Stimulated activated CD8-positive, alpha-beta memory T cell treated with anti-CD3 and anti-CD28 coated beads, Interleukin-12 subunit alpha, Interleukin-12 subunit beta, amount 100 ng/mL, for 4 hours (primary cell): Measurements from ENCODE around the gene INPP4B.

Experiments used
- DNase-seq: peaks from one replicate; pipeline ENCODE4 v3.0.0-alpha.2; 2020; ENCODE audit warnings: low read depth

INPP4B gene

GRCh38 chr4:142372530-142373260 is 473.4 kb downstream of the INPP4B start:
- no peak for DNase-seq

DNA sequence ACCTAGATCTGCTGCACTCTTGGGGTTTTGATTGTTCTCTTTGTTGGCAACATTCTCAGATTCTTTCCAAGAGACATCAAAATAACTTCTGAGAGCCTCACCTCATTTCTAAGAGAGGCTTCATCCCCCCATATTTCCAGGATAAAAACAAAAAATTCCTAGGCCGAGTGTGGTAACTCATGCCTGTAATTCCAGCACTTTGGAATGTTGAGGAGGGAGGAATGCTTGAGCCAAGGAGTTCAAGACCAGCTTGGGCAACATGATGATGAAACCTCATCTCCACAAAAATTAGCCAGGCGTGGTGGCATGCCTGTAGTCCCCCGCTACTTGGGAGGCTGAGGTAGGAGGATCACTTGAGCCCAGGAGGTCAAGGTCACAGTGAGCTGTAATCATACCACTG is 477.0 kb downstream of the INPP4B start:
- no peak for DNase-seq

DNA sequence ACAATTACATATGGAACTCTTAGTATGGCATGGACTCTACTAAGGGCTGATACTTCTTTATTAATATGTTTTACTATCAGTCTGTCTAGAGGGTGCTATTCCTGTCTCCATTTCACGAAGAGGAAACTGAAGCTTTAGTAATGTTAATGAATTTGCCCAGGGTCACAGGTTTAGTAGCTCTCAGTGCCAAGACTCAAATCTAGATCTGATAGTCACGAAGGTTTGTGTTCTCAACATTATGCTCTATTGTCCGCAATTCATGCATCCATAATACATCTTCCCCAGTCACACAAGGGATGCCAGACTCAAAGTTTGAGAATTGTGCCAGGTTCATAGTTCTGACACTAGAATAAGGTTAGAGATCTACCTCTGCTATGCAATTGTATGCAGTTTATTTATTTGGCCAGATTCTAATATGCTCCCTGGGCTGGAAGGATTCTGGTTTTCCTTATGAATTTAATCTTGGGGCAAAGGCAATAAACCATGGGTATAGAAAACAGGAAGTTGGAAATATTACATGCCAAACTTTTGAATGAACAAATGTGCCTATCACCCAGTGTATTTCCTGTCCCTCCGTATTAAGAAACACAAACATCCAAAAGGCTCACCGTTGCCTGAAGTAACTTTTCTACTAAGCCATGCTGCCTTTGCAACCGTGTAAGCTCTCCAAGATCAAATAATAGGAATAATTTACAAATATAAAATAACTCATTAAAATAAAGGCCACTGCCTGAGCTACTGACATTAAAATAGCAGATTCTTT is 478.5 kb downstream of the INPP4B start:
- no peak for DNase-seq

DNA sequence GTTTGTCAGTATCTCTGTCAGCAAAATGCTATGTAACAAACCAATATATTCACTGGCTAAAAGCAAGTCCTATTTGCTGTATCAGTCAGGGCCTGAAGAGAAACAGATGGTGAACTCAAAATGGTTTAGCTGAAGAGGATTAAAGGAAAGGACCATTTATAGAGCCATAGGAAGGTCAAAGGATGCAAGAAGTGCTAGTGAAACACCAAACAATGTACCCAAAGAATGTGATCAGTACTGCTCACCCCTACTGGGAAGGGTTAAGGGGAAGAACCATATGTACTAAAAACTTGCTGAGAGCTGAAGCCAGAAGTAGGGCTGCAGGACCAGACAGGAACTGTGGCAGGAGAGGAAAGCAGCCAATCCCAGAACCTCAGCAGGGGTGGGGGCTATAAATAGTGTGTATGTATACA is 479.3 kb downstream of the INPP4B start:
- DNase-seq: no peak

GRCh38 chr4:142365391-142365790 is 480.7 kb downstream of the INPP4B start:
- no peak for DNase-seq

DNA sequence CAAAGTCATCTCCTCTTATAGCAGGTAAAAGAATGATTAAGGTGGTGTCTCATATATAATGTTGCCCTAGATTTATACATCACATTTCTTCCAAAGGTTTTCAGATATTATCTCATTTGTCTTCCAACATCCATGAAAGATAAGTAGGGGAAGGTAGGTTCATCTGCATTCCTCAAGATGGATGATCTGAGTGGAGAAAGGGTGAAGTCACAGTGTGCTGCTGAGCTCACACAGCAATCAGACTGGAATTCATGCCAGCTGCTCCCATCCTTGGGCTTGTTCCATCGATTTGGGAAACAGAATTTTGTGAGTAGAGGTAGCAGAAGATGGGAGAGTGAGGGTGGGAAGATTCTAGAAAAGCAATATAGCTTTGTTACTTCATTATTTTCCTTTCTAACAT is 482.4 kb downstream of the INPP4B start:
- DNase-seq: no peak

DNA sequence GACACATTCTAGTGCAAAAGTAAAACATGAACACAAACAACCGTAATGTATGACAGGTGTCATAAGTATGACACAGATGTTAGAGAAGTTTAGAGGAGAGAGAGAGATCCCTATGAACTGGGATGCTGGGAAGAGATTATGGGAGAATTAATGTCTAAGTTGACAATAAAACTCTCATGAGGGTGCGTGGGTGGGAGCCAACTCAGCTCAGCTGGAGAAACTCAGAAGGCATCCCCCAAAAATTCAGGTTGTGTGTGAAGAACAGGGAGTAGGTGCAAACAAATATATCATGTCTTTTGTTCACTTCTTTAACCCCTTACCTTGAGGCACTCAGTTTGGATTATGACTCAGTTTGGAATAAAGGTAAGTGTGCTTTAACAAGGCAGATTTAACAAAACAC is 484.1 kb downstream of the INPP4B start:
- DNase-seq: no peak

- no peak for DNase-seq
Measured at GRCh38 chr4:142360657-142361056, 485.4 kb downstream of the INPP4B start.

DNA sequence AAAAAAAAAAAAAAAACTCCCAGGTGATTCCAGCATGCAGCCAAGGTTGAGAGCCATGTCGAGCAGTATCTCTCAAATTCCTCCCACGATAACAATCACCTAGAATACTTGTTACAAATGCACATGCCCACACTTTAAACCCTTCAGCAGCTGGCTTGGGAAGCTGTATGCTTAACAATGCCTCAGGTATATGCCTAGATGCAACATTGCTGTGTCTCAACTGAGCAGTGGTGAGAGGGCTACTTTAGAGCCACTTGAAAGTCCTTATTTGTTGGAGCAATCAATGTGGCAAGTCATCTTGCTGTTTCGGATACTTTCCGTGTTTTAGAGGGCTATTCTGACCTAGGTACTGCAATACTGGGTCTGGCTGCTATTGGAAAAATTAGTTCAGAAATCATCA is 487.4 kb downstream of the INPP4B start:
- DNase-seq: no peak

DNA sequence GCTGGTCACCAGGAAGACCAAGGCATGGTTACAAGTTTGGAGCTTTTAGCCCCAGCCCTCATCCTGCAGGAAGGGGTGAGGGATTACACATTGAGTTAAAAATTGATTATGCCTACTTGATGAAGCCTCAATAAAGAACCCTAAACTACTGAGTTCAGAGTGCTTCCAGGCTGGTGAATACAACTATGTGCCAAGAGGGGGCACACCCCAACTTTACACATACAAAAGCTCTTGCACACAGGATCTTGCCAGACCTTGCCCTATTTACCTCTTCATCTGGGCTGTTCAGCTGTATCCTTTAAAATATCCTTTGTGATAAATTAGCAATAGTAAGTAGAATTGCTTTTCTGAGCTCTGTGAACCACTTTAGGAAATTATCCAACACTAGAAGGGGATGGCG is 489.3 kb downstream of the INPP4B start:
- DNase-seq: no peak

GRCh38 chr4:142356118-142356759 is 489.9 kb downstream of the INPP4B start:
- no peak for DNase-seq

DNA sequence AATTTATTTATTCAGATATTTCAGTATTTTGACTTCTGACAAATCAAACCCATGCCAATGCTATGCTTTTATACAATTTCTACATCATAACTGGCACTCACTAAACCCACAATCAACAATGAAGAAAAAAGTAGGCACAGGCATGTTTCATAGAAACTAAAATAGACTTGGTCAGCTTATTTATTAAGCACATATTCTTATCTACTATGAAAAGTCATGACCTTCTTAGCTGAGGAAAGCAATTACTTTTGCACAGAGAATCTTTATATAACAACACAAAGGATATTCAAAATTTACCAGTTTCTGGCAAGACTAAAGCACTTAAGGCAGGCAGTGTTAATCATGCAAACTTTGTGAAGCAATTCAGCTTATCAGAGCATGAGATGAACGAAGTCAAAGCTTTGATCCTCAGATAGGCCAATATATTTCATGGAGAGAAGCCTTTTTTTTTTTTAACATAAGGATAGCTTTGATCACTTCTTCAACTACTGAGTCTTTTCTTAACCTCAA is 490.6 kb downstream of the INPP4B start:
- no peak for DNase-seq

DNA sequence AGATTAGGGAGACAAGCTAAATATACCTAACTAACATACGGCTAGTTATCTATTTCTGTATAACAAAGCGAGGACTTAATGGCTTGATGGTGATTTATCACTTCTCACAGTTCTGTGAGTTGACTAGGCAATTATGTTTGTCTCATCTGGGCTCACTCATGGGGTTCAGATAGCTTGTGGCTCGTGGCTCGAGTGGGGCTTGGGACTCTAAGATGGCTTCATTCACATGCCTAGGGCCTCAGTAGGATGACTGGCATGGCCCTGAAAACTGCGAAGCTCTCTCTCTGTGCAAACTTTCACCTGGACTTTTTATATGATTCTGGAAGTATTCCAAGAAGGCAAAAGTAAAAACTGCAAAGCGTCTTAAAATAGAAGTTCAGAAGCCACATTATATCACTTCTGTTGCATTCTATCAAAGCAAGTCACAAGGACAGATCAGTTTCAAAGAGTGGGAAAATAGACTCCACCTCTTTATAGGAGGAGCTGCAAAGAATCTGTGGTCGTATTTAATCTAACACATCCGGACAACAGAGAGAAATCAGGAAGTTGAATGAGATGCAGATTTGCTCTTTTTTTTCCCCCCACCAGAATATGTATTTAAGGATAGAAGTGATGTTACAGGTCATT is 491.2 kb downstream of the INPP4B start:
- no peak for DNase-seq

GRCh38 chr4:142354041-142354440 is 492.1 kb downstream of the INPP4B start:
- no peak for DNase-seq

DNA sequence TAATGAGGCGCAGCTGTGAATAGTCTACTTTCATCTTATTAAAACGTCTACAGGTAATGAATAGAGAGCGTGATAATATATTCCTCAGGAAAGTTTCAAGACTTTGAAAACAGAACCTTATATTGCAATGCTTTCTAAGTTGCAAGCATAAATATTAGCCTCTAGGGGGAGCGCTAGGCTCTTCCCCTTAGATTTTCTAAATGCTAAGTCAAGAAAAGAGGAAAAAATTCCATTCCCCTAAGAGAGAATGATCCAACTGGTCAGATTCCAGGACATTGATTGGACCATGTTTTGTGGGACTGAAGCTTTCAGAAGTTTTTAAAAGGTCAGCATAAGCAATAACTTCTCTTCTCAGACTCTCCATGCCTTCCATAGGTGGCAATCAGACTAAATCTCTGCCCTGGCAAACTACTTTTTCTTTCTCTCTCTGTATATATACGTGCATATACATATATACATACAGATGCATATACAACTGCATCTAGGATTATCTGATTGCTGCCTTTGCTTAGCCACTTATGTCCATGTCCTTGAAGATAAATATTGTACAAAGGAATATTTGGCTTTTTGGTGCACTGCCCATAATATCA is 492.9 kb downstream of the INPP4B start:
- DNase-seq: no peak

GRCh38 chr4:142352712-142353111 is 493.4 kb downstream of the INPP4B start:
- DNase-seq: no peak

DNA sequence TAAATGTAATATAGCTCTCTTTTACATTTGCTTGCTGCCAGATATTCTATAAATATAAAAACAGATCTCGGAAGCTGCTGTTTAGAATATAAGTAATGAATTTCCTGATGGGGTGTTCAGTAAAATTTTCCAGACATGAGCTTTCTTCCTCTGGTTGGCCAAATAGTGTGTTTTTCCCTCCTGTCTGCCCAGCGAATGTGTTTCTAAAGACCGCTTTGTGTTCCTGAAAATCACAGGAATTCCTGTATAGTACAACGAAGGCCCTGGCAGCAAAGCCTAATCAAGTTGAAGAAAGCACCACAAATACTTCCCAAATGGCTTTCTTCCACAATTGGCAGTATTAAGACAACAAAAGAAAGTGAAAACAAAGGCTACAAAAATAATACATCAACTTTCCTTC is 494.1 kb downstream of the INPP4B start:
- no peak for DNase-seq

DNA sequence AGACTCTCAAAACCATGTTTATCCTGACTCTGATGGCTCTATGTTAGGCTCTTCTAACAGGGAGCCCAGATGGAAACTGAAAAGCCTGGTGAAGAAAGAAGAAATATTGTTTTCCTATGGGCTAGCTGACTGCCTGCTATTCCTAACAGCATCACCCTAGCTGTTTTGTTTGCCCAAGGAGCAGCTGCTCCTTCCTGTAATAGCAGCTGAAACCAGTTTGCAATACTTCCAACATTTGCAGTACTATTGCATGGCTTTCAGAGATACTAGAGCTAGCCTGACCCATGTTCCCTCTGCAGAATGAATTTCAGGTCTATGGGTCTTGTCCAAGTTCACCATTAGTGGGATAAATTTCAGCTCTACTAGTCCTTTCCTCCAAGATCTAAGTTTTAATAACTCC is 495.2 kb downstream of the INPP4B start:
- DNase-seq: no peak

DNA sequence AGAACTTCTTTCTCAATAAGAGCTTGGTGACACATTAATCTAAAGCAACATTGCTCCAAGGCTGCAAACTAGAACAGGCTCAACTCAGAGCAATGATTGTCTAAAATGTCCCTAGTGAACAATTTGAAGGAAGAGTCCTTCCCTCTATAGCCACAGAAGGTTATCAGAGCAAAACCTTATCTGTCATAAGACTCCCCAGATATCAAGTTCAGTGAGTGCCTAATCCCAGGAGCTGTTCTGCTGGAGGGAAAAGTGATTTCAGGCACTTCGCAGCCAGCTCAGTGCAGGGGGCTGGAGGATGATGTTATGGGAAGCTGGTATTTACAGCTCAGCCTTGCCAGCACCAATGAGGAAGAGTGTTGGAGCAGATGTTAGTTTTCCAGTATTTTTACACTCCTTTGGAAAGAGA is 497.5 kb downstream of the INPP4B start:
- no peak for DNase-seq

- no peak for DNase-seq
Measured at GRCh38 chr4:142347241-142347640, 498.9 kb downstream of the INPP4B start.

DNA sequence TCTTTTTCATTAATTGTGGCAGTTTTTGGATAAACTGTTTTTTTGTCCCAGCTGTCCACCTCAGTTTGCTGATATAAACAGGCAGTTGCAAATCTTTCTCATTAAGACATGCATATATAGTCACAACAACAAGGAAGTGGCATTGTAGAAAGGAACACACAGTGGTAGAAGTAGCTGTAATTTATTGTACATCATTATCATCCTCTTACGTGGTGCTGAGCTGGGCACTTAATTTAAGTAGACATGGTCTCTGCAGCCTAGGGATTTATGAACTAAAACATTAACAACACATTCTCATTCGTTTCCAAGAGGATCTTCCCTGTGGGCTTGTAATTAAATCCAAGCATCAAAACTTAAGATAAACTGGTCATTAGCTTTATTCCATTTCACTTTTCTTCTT is 500.2 kb downstream of the INPP4B start:
- no peak for DNase-seq

GRCh38 chr4:142341268-142341667 is 504.8 kb downstream of the INPP4B start:
- no peak for DNase-seq
